IMR-90 (cell line): ENCODE data around the gene KLHDC9. TPM values are rescaled to one million over a fixed set of nuclear protein-coding genes. Genes with fewer than 3 reads are reported as not detected.

Source experiments
- ATAC-seq: fragments of 200-7000 bp; cut with Tn5 transposase; 2 replicates; pipeline ENCODE4 v1.9.1; 2020; ENCODE audit warnings: low read depth, mild to moderate bottlenecking, moderate library complexity
- BruUV-seq: library from RNA; stranded (reverse); fragments of 400-500 nt; replicated peaks from 2 replicates; lab custom pipeline; 2021; lab: Mats Ljungman, UMichigan
- CTCF ChIA-PET: fragments of 300-600 bp; formaldehyde crosslinking; extraction: SDS; loops from one replicate; lab custom pipeline; 2021; ENCODE audit warnings: antibody characterized with exemption; lab: Yijun Ruan, JAX
- POLR2A ChIA-PET: fragments of 300-600 bp; sonication (Branson Sonifier 250); formaldehyde crosslinking; loops from one replicate; lab custom pipeline; 2022; ENCODE audit warnings: antibody characterized with exemption; ENCODE audit not compliant: unreplicated experiment; lab: Charles Lee
- DNase-seq: peaks from one replicate; pipeline ENCODE4 v3.0.0; 2013
- H2AFZ ChIP-seq: replicated peaks from 2 replicates; pipeline ENCODE3; 2013; ENCODE audit warnings: low read length, mild to moderate bottlenecking; ENCODE audit not compliant: poor library complexity
- H2AK5ac ChIP-seq: 2 replicates; pipeline ENCODE4 v1.6.1; 2013; ENCODE audit warnings: low read depth, low read length, inconsistent platforms
- H2AK9ac ChIP-seq: replicated peaks from 2 replicates; pipeline ENCODE3; 2013; ENCODE audit warnings: mild to moderate bottlenecking, low read depth, low read length, moderate library complexity; ENCODE audit not compliant: poor library complexity
- H2BK120ac ChIP-seq: 2 replicates; pipeline ENCODE4 v1.6.1; 2013; ENCODE audit warnings: low read depth, low read length, inconsistent platforms
- H2BK15ac ChIP-seq: 3 replicates; pipeline ENCODE4 v1.6.1; 2013; ENCODE audit warnings: low read depth, low read length, inconsistent platforms
- H2BK20ac ChIP-seq: 2 replicates; pipeline ENCODE4 v1.6.1; 2013; ENCODE audit warnings: low read depth, mild to moderate bottlenecking, inconsistent platforms, low read length, moderate library complexity
- H2BK5ac ChIP-seq: 2 replicates; pipeline ENCODE4 v1.6.1; 2013; ENCODE audit warnings: mild to moderate bottlenecking, low read depth, low read length, inconsistent platforms; ENCODE audit not compliant: poor library complexity, severe bottlenecking
- H3K14ac ChIP-seq: replicated peaks from 2 replicates; pipeline ENCODE4 v1.6.1; 2013; ENCODE audit warnings: low read depth, low read length, inconsistent platforms
- H3K18ac ChIP-seq: 2 replicates; pipeline ENCODE4 v1.6.1; 2013; ENCODE audit warnings: low read depth, low read length, control low read depth
- H3K23ac ChIP-seq: 2 replicates; pipeline ENCODE4 v1.6.1; 2013; ENCODE audit warnings: low read depth, low read length, inconsistent platforms
- H3K27ac ChIP-seq: 2 replicates; pipeline ENCODE4 v1.5.1; 2013; ENCODE audit warnings: mild to moderate bottlenecking, control low read depth, low read length; ENCODE audit not compliant: insufficient read depth
- H3K27me3 ChIP-seq: 2 replicates; pipeline ENCODE4 v1.6.1; 2013; ENCODE audit warnings: low read length; ENCODE audit not compliant: control insufficient read depth, insufficient read depth
- H3K36me3 ChIP-seq: 2 replicates; pipeline ENCODE4 v1.6.1; 2013; ENCODE audit warnings: low read length, mixed read lengths; ENCODE audit not compliant: control insufficient read depth, insufficient read depth
- H3K4ac ChIP-seq: 2 replicates; pipeline ENCODE4 v1.6.1; 2013; ENCODE audit warnings: low read depth, low read length, inconsistent platforms
- H3K4me1 ChIP-seq: 2 replicates; pipeline ENCODE4 v1.6.1; 2013; ENCODE audit warnings: low read length, mixed read lengths; ENCODE audit not compliant: control insufficient read depth, insufficient read depth
- H3K4me2 ChIP-seq: 2 replicates; pipeline ENCODE4 v1.6.1; 2013; ENCODE audit warnings: low read depth, mild to moderate bottlenecking, control low read depth, low read length, moderate library complexity
- H3K4me3 ChIP-seq: 2 replicates; pipeline ENCODE4 v1.5.1; 2013; ENCODE audit warnings: low read depth, mild to moderate bottlenecking, control low read depth, low read length, moderate library complexity; ENCODE audit not compliant: insufficient read depth
- H3K56ac ChIP-seq: 2 replicates; pipeline ENCODE4 v1.6.1; 2013; ENCODE audit warnings: low read length, inconsistent platforms; ENCODE audit not compliant: insufficient read depth; ENCODE audit errors: extremely low read depth
- H3K79me1 ChIP-seq, 2 experiments: 2 replicates each; pipeline ENCODE4 v1.6.1; 2013; ENCODE audit warnings: low read length in 2 of 2, inconsistent platforms in 1 of 2, low read depth in 1 of 2
- H3K9ac ChIP-seq: 2 replicates; pipeline ENCODE4 v1.6.1; 2013; ENCODE audit warnings: low read depth, low read length, control low read depth
- H3K9me1 ChIP-seq: 2 replicates; pipeline ENCODE4 v1.6.1; 2013; ENCODE audit warnings: low read length, inconsistent platforms; ENCODE audit not compliant: insufficient read depth
- H3K9me3 ChIP-seq: 2 replicates; pipeline ENCODE4 v1.6.1; 2013; ENCODE audit warnings: low read length; ENCODE audit not compliant: control insufficient read depth, insufficient read depth
- H4K20me1 ChIP-seq: 2 replicates; pipeline ENCODE4 v1.6.1; 2013; ENCODE audit warnings: low read length, inconsistent platforms; ENCODE audit not compliant: insufficient read depth
- H4K5ac ChIP-seq: 2 replicates; pipeline ENCODE4 v1.6.1; 2013; ENCODE audit warnings: mild to moderate bottlenecking, low read depth, low read length, control low read depth
- H4K8ac ChIP-seq, 2 experiments: 2 replicates each; pipeline ENCODE4 v1.6.1; 2013; ENCODE audit warnings: low read depth in 2 of 2, low read length in 2 of 2, control low read depth in 1 of 2, inconsistent platforms in 1 of 2
- H4K91ac ChIP-seq: 2 replicates; pipeline ENCODE4 v1.6.1; 2013; ENCODE audit warnings: low read depth, low read length, inconsistent platforms; ENCODE audit not compliant: insufficient read depth
- CHD1 ChIP-seq: IDR thresholded peaks from 2 replicates; pipeline ENCODE4 v1.6.1; 2012; ENCODE audit warnings: low read depth, low read length, improper control_type of control experiment
- NFE2L2 ChIP-seq: fragments of 150-350 bp; IDR thresholded peaks from 2 replicates; pipeline ENCODE4 v1.6.1; 2016; ENCODE audit warnings: low read depth, mild to moderate bottlenecking, low read length
- RCOR1 ChIP-seq: IDR thresholded peaks from 2 replicates; pipeline ENCODE4 v1.6.1; 2012; ENCODE audit warnings: mild to moderate bottlenecking, low read length, improper control_type of control experiment; ENCODE audit not compliant: insufficient replicate concordance
- WGBS, 2 experiments: methylation state at CpG; one replicate each; pipeline versions ENCODE4 v1.1.5 to v1.1.7; 2013; ENCODE audit warnings: missing lambda C conversion rate in 2 of 2; ENCODE audit not compliant: insufficient read length in 1 of 2; ENCODE audit errors: extremely low coverage in 2 of 2; 5-methylcytosine and 5-hydroxymethylcytosine counted together
- dilution Hi-C: fragments of 300-500 bp; cut with HindIII; formaldehyde crosslinking; loops from one replicate; pipeline ENCODE4 v1.14.3; 2018; ENCODE audit warnings: low sequenced_read_pairs; ENCODE audit not compliant: unreplicated experiment
- in situ Hi-C: fragments of 300-500 bp; cut with MboI; formaldehyde crosslinking; loops from 3 replicates; pipeline ENCODE4 v1.14.3; 2019; ENCODE audit warnings: low sequenced_read_pairs, inconsistent platforms, mixed read lengths
- intact Hi-C: fragments of 100-400 bp; cut with micrococcal nuclease; formaldehyde crosslinking; loops from 2 replicates; pipeline ENCODE4 v1.10.0; 2022
- polyA plus RNA-seq, 3 experiments: library from polyadenylated mRNA; depleted of rRNA; stranded (reverse); fragments of >200 nt; gene quantifications; 2 replicates each; pipeline ENCODE4 v1.2.3, GENCODE V29; 2012; ENCODE audit warnings: low replicate concordance in 1 of 3
- total RNA-seq: library from RNA; depleted of rRNA; stranded (reverse); fragments of >200 nt; gene quantifications from 2 replicates; pipeline ENCODE4 v1.2.3, GENCODE V29; 2012
- TF ChIP-seq, protein P1 (sequence below): fragments of 150-350 bp; IDR thresholded peaks from 2 replicates; pipeline ENCODE4 v1.6.1; 2016; ENCODE audit warnings: low read depth, mild to moderate bottlenecking, low read length, moderate library complexity, borderline replicate concordance
- TF ChIP-seq, protein P2 (sequence below): fragments of 150-350 bp; IDR thresholded peaks from 2 replicates; pipeline ENCODE4 v1.6.1; 2017; ENCODE audit warnings: mild to moderate bottlenecking, antibody characterized with exemption, low read length, low read depth

The KLHDC9 gene
- total and polyA plus RNA-seq, 2 of the 4 experiments (the other 2 are of a cell fraction) = 0.18 to 0.70 TPM

DNA sequence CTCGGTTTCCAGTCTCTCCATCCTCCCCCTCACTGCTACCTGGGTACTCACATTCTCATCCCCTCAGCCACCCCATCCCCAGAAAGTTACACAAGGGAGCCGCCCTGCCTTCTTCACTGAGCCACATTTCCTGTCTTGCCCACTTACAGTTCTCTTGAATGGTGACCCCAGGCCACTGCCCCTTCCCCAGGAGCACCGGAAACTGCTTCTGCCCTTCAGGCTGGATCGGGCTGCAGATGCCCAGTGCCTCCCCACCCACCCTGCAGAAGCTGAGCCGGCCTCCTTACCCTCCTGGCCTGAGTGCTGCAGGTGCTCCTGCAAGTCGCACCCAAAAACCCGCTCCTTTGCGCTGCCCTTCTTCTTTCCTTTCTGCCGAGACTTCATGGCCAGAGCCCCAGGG, 28.9 kb upstream of the KLHDC9 start:
- no peak overlapping the region for H3K18ac ChIP-seq
- no peaks in the 10 kb centered on the region; the same call in none of the 2 replicates for H4K20me1 ChIP-seq
- H2AFZ ChIP-seq = peak overlapping the region; percentile 21
- CTCF ChIA-PET = no interaction called here
- H3K36me3 ChIP-seq = no peaks in the 10 kb centered on the region
- H3K79me1 ChIP-seq = no peaks in the 10 kb centered on the region
- no peak overlapping the region for H2BK20ac ChIP-seq
- H2AK9ac ChIP-seq = peak overlapping the region; percentile 28
- POLR2A ChIA-PET = no interaction called here
- no peak overlapping the region for H2BK15ac ChIP-seq
- H3K14ac ChIP-seq = no peak overlapping the region
- no peak overlapping the region for H4K5ac ChIP-seq
- no peak overlapping the region for H2BK5ac ChIP-seq
- no peaks in the 10 kb centered on the region for H3K4me1 ChIP-seq
- no peak overlapping the region for H3K4me3 ChIP-seq
- H4K91ac ChIP-seq = no peak overlapping the region
- H3K56ac ChIP-seq = no peak overlapping the region
- dilution Hi-C loops (no loop called here), intact Hi-C loops (no loop called here), in situ Hi-C loops (no loop called here)
- TF ChIP-seq RCOR1 (no peak), NFE2L2 (no peak), CHD1 (no peak)
- TF ChIP-seq, protein P1, sequence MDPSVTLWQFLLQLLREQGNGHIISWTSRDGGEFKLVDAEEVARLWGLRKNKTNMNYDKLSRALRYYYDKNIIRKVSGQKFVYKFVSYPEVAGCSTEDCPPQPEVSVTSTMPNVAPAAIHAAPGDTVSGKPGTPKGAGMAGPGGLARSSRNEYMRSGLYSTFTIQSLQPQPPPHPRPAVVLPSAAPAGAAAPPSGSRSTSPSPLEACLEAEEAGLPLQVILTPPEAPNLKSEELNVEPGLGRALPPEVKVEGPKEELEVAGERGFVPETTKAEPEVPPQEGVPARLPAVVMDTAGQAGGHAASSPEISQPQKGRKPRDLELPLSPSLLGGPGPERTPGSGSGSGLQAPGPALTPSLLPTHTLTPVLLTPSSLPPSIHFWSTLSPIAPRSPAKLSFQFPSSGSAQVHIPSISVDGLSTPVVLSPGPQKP = no peak
- TF ChIP-seq, protein P2, sequence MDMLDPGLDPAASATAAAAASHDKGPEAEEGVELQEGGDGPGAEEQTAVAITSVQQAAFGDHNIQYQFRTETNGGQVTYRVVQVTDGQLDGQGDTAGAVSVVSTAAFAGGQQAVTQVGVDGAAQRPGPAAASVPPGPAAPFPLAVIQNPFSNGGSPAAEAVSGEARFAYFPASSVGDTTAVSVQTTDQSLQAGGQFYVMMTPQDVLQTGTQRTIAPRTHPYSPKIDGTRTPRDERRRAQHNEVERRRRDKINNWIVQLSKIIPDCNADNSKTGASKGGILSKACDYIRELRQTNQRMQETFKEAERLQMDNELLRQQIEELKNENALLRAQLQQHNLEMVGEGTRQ = no peak
- BruUV-seq = no TSS peak
- ATAC-seq = no peak
- H3K27me3 ChIP-seq = peaks cover 2% of the 10 kb centered on the region; the same call in 1 of the 2 replicates
- no peak overlapping the region for H3K4ac ChIP-seq
- DNase-seq = no peak
- H3K4me2 ChIP-seq = no peak overlapping the region
- H3K23ac ChIP-seq = no peak overlapping the region
- H4K8ac ChIP-seq = no peak overlapping the region
- no peak overlapping the region for H2BK120ac ChIP-seq
- no peaks in the 10 kb centered on the region for H3K9me1 ChIP-seq
- H3K9me3 ChIP-seq = no peaks in the 10 kb centered on the region
- H3K9ac ChIP-seq = no peak overlapping the region
- H3K27ac ChIP-seq = no peak overlapping the region
- no peak overlapping the region; the same call in 1 of the 2 replicates for H2AK5ac ChIP-seq
- 87% methylated on average over 3 of the region's 9 CpGs; no CpG with 5 or more reads in 1 of the 2 experiments for WGBS, 2 experiments
